Right hindlimb (tissue), 1 donor: ENCODE results near the gene SAMD14.

ENCODE experiments used
- DNase-seq: peaks from one replicate; pipeline ENCODE4 v3.0.0-alpha.2; 2018

Gene SAMD14

GRCh38 chr17:50165066-50165465 is 35.1 kb upstream of the SAMD14 start:
- DNase-seq: no peak

GRCh38 chr17:50164697-50164988 is 34.7 kb upstream of the SAMD14 start:
- no peak for DNase-seq

- DNase-seq: no peak
Measured at GRCh38 chr17:50163843-50164696, 34.1 kb upstream of the SAMD14 start.

- no peak for DNase-seq
Measured at GRCh38 chr17:50162466-50163254, 32.7 kb upstream of the SAMD14 start.

GRCh38 chr17:50161911-50162288 is 31.9 kb upstream of the SAMD14 start:
- no peak for DNase-seq

GRCh38 chr17:50161023-50161910 is 31.3 kb upstream of the SAMD14 start:
- peak; percentile 97 for DNase-seq

GRCh38 chr17:50157891-50158290 is 27.9 kb upstream of the SAMD14 start:
- no peak for DNase-seq

- peak; percentile 78 for DNase-seq
Measured at GRCh38 chr17:50155115-50155819, 25.3 kb upstream of the SAMD14 start.

GRCh38 chr17:50154604-50155003 is 24.6 kb upstream of the SAMD14 start:
- no peak for DNase-seq

- peak; percentile 67 for DNase-seq
Measured at GRCh38 chr17:50153650-50154575, 24.0 kb upstream of the SAMD14 start.

GRCh38 chr17:50152736-50153135 is 22.8 kb upstream of the SAMD14 start:
- DNase-seq: no peak

- peak; percentile 93 for DNase-seq
Measured at GRCh38 chr17:50151937-50152547, 22.1 kb upstream of the SAMD14 start.

GRCh38 chr17:50151041-50151936 is 21.3 kb upstream of the SAMD14 start:
- peak; percentile 95 for DNase-seq

GRCh38 chr17:50150354-50151040 is 20.5 kb upstream of the SAMD14 start, which contains the start of gene PPP1R9B:
Gene PPP1R9B (minus strand): TSS chr17:50150677. CDS start chr17:50150513, 164 bp downstream.
- DNase-seq: no peak

GRCh38 chr17:50149417-50150353 is 19.7 kb upstream of the SAMD14 start:
- DNase-seq: no peak

- no peak for DNase-seq
Measured at GRCh38 chr17:50149091-50149416, 19.1 kb upstream of the SAMD14 start.

- DNase-seq: peak; percentile 80
Measured at GRCh38 chr17:50148226-50149090, 18.5 kb upstream of the SAMD14 start.
